ENCODE results near the gene EGFR.

- TF ChIP-seq REST (IDR thresholded peaks at IDR 0.05; ENCODE audit: insufficient read depth in 1 of 2, low read depth in 2 of 2, low read length in 2 of 2) (no peak), SIN3A (IDR thresholded peaks at IDR 0.05; ENCODE audit: borderline replicate concordance, insufficient read depth, low read length) (no peak), POLR2AphosphoS5 (IDR thresholded peaks at IDR 0.05; ENCODE audit: low read depth, low read length) (no peak), TAF1 (IDR thresholded peaks at IDR 0.05; ENCODE audit: borderline replicate concordance, insufficient read depth, low read length) (no peak)
Observed at GRCh38 chr7:55183897-55184296, 165.1 kb downstream of the EGFR start.

Measured in PFSK-1 (cell line).